GM19324 (cell line): ENCODE results near the gene EDNRA.

Experiments
- ATAC-seq: cut with Tn5 transposase; IDR thresholded peaks from one replicate; pipeline ENCODE4 v1.9.1; 2021; ENCODE audit warnings: mild to moderate bottlenecking, moderate library complexity; ENCODE audit not compliant: unreplicated experiment, low FRiP score

Gene EDNRA

DNA sequence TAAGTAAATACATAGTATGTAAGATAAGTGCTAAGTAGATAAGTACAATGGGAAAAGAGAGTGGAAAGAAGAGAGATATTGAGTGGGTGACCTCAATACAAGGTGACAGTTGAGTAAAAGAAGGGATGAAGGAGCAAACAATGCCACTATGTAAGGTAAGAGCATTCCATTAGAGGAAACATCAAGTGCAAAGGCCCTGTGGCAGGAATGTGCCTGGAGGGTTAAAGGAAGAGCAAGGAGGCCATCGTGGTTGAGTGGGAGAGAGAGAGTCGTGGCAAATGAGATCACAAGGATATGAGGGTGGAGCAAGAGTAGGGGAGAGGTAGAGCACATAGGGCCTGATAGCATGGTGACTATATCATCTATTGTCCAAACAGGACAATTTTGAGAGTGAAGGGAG, 13.4 kb downstream of the EDNRA start:
- no peak for ATAC-seq

DNA sequence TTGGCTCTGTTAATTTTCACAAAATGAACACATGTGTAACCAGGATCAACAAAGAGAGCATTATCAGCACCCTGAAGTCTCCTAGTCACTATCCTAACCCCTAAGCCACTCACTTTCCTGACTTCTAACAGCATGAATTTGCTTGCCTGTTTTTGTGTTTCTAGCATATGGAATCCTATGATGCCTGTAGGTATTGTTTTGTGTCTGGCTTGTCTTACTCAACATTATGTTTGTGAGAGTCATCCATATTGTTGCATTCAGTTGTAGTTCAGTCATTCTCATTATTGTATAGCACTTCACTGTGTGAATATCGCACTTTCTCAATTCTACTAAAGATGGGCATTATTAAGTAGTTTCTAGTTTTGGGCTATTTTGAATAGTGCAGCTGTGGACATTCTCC, 15.6 kb downstream of the EDNRA start:
- no peak for ATAC-seq

DNA sequence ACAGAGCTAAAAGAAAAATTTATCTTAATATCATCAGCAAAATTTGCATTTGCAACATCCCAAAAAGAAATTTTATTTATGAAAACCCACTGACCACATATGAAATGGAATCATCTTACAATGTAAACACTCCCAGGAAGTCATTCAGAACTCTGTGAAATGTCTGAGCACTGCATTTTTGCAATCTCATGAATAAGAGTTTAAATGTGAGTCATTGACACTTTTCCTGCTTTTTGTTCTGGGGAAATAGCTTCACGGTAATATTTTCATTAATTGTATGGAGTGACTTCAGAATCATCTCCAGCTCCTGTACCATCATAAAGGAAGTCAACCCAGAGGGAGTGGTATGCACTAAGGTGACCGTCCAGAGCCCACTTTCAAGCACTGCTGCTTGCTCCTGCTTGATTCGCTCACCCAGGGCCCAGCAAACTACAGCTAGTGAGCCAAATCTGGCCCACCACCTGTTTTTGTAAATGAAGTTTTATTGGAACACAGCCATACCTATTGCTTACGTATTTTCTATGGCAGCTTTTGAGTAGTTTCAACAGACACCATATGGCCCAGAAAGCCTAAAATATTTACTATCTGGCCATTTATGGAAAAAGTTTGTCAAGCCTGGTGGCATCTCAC, 17.2 kb downstream of the EDNRA start:
- ATAC-seq, result no peak

DNA sequence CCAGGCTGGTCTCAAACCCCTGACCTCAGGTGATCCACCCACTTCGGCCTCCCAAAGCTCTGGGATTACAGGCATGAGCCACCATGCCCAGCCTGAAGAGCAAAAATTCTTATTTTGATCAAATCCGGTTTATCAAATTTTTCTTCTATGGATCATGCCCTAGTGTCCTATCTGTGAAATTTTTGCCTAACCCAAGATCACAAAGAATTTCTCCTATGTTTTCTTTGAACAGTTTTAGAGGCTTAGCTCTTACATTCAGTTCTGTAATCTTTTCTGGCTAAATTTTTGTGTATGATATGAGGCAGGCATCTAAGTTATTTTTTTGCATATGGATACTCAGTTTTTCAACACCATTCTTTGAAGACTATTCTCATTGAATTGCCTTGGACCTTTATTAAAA, 27.4 kb downstream of the EDNRA start:
- no peak for ATAC-seq

DNA sequence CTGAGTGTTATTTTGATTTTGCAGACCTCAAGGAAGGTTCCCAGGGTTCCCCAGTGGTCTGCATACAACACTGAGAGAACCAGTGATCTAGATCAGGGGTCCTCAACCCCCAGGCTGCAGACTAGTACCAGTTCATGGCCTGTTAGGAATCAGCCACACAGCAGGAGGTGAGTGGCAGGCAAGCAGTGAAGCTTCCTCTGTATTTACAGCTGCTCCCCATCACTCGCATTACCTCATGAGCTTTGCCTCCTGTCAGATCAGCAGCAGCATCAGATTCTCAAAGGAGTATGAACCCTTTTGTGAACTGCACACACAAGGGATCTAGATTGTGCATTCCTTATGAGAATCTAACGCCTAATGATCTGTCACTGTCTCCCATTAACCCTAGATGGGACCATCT, 28.5 kb downstream of the EDNRA start:
- no peak for ATAC-seq

DNA sequence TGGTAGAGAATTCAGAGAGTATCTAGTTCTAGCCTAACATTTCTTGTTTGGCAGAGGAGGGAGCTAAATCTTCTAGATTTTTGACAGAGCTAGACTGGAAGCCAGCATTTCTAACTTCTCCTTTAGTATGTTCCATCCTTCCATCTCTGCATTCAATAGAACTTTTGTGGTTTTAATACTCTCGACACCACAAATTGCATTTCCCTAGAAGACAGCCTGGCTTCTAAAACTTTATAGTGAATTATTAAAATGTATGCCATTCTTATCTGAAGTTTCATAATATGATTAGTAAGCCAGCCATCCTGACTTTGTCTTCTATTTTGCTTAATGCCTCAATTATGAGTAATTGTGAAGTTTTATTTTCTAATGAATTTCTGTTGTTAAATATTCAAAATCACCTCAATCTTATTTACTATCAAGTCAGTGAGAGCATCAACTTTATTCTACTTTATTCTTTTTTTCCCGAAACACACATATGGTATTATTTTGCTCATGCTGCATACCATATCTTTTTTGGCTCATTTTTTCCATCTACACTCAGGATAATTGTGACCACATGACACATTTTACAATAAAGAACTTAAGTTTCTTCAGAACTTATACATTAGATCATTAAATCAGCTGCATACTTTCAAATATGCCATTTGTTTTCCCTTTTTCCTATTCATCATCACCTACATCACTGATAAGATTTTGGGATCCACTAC, 30.2 kb downstream of the EDNRA start:
- no peak for ATAC-seq

DNA sequence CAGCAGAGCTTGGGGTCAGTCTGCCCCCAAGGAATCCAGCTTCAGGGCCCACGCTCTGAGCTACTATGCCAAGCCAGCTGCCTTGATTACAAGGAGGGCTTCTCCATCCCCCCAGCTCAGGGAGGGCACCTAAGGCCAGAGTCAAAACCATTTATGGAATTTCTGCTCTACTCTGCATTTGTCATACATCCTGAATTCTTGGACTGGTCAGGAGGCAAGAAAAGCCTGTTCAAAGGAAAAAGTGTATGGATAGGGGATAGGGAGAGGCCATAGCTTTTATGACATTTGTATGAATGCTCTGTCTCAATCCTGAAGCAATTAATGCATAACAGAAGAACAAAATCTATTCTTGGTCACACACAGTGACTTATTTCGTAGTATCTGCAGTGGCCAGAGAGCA, 32.2 kb downstream of the EDNRA start:
- ATAC-seq, result no peak

DNA sequence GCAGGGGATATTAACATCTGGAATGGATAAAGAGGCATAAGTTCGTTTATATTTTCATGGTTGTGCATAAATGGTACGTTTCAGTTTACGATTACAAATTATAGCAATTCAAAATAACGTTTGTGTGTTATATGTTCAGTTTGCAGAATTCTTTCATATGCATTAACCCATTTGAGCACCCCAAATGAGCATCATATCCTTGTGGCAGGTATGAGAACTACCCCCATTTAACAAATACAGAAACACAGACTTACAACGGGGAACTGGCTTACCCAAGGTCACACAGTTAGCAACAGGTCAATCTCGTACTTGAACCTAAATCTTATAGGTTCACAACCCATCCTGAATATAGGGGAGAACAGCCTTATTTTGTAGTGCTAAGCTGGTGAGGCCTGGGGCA, 33.1 kb downstream of the EDNRA start:
- ATAC-seq, result no peak

DNA sequence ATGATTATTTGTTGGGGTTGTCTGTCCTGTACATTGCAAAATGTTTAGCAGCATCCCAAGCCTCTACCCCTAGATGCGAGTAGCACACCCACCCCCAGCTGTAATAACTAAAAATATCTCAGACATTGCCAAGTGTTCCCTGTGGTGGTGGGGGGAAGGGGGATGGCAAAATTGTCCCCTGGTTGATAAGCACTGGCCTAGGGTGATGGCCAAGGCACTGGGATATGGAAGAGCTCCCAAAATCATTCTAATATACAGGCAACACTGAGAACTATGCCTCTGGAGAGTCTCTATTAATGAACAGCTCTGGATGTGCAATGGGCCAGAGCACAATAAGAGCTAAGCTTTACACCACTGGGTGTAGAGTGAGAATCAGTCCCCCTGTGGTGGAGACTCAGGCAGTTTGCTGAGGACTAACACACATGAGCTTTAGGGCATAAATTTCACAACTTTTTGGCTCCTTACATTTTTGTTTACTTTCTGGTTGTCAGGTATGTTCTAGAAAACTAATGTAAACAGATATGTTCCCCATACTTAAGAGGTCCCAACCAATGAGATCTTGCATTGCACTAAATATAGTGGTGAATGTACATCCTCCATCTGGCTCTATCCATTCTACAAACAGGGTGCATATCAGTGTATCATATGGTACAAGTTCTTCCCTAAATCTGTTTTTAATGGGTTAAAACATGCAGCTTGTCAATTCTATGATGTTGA, 34.5 kb downstream of the EDNRA start:
- ATAC-seq, result no peak

DNA sequence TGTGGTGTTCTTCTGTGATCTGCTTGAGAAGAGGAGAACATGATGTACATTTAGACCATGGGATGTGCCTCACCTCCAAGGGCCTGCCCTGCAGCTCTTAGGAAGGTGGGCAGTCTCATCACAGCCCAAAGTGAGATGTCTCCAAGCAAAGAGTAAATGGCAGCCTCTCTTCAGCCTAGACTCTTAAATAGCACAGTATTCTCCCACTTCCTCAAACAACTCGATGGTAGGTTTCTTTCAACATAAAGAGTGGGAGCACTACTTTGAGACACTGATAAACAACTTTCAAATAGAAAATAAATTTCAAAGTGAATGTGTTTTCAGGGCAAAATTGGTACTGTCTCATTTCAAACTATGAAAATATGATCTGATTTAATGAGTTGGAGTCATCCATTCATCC, 35.2 kb downstream of the EDNRA start:
- no peak for ATAC-seq

DNA sequence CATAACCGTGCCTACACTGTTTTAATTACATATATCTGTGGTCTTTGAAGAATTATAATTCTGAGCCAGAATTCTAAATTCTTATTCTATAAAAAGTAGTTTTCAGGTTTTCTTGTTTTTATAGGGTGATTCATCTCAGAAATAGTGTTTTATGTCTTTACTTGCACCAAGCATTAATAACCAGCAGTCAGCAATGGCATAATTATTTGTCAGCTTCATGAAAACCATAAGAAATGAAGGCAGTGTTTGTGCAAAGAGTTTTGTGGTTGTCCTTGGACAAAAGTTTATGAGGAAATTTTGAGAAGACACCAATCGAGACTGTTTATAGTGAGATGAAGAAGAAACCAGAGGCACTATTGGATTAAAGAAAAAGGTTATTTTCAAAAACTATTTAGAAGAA, 37.2 kb downstream of the EDNRA start:
- ATAC-seq, result no peak

DNA sequence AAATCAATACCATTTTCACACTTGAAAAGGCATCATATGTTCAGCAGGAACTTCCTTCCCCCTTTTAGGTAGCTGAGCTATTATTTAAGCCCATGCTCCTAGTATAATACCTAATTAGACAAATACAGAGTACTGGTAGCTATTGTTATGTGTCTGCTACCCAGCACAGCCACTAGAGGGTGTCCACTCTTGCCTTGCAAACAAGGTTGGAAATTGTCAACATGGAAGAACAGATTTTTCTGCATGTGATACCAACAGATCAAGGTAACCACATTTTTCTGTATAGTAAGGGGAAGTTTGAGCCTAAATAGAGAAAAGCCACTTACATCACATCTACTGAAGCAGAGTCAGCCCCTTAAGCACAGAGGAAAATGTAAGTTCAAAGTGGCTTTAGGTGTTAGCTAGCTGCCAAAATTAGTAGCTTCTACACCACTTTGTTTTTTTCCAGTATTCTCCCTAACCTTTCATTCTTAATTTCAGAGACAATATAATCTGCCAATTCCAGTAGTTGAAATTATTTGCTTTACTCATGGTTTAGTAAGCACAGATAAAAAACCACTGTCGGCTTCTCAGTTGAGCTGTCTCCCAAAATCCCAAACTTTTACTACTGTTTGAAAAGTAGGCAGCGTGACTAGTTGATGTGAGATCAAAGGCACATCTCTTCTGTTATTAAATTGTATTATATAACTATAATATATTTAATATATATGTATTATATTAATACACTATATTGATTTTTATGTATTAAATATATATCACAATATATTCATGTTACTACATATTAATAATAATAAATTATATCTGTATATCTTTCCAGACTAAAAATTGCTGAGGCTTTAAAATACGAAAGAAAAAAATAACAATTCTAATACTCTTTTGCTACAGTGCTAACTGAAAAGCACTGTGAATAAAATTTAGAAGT, 38.2 kb downstream of the EDNRA start:
- peak; percentile 88 for ATAC-seq

DNA sequence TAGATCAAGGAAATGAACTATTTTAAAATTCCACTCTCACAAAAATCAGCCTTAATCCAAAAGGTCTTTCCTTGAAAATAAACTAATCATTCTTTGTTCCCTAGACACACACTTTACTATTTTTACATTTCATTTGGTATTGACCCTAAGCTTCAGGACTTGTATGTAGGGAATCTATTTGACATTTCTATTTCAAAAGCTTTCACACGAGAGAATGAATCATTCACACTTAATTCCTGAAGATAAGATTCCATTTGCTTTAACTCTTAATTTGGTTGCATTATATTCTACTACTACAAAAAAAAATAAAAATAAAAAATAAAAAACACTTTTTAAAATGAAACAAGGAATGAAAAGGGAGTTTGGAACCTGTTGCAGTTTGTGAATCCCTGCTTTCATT, 43.7 kb downstream of the EDNRA start:
- no peak for ATAC-seq

DNA sequence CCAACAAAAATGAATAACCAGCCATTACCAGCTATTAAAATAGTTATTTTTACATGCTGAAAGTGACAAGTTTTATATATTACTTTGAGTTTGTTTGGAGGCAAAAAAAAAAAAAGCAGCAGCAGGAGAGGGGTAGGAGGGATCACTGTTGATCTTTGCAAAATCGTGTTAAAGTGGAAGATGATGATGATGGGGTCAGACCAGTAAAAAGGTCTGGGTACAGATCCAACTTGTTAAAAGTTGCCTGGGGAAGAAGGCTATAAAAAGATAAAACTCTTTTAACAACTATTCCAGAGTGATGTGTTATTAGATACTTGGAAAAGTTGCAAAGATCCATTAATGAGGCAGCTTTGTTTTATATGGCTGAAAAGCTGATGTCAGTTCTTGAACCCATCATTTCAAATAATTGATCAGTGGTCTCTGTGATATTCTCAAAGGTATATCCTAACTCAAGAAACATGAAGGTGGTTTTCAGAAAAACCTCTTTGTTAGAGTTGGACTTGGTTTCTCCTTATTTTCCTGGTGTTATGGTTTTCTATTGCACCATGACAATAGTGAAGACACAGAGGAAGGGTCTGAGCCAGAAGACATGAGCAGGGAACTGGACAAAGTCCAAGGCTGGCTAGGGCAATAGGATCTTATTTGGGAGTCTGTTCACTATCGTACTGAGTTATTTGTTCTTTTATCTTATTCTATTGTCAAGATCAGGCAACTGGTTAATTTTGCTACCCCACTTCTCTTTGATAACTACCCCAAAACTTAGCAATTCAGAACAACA, 44.8 kb downstream of the EDNRA start:
- no peak for ATAC-seq

DNA sequence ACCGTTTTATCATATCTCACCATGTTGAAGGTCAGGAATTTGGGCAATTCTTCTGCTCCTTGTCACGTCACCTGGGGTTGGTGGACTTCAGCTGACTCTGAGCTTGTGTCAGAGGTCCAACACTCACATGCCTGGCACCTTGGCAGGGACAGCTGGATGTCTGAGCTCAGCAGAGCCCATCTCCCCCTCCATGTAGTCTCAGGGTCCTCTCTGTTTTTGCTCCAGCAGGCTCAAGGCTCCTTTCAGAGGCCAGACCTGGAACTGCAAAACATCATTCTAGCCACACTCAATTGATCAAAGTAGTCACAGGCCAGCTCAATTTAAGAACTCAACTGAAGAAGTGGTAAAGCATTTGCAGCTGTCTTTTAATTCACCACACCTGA, 45.4 kb downstream of the EDNRA start:
- no peak for ATAC-seq

DNA sequence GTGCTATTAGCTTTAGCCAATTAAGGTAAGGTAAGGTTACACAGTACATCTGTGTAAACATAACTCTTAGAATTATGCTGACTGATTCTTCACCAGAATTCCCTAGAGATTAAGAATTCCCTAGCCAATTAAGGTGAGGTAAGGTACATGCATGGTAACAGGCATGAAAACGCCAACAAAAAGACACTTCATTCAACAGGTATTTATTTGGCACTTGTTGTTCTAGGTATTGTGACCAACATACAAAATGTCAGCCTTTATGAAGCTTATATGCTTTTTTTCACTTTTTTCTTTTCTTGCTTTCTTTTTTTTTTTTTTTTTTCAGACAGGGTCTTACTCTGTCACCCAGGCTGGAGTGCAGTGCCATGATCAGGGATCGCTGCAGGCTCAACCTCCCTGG, 47.2 kb downstream of the EDNRA start:
- ATAC-seq, result no peak

DNA sequence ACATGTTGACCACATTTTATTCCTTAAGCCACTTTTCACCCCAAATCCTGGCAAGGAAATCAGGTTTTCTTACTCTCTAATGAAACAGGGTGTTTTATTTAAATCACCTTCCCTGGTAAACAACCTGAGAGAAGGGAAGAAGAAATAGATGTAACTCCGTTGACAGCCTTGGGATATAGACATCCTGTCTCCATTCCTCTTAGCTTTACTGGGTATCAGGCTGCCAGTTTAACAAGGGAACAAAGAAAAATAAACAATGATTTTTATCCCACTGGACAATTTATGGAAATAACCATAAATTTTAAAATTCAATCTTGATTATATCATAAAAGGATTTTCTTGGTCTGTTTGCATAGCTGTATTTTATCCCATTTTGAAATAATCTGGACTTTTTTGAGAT, 49.2 kb downstream of the EDNRA start:
- ATAC-seq, result no peak

DNA sequence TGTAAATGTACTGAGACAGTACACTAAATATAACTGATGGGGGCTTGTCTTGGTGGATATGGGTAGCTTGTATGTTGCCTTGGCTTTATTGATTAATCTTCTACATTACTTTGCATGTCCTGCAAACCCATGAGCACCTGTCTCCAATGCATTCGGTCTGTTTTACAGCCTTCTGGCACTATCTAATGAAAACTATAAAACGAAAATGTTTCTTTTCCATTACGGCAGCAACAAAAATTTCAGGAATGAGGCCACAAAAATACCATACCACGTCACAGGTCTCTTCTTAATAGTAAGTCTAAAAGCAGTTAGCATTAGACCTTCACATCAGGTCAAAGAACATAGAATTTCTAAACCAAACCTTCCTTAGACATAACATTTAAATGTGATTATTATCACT, 49.8 kb downstream of the EDNRA start:
- no peak for ATAC-seq

DNA sequence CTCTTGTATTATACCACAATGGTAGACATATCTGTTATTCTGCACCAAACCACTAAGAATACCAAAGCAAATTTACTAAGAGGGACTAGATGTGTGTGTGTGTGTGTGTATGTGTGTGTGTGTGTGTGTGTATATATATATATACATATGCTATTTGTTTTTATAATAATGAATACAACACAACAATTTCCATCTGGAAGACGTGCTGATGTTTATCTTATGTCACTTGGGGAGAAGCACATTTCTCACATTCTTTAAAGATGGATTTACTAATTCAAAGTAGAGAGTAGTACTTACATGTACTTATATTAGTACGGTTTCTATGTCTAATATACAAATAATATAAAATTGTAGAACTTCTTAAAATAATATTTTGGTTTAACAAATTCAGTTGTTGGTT, 52.0 kb downstream of the EDNRA start:
- ATAC-seq, result no peak

DNA sequence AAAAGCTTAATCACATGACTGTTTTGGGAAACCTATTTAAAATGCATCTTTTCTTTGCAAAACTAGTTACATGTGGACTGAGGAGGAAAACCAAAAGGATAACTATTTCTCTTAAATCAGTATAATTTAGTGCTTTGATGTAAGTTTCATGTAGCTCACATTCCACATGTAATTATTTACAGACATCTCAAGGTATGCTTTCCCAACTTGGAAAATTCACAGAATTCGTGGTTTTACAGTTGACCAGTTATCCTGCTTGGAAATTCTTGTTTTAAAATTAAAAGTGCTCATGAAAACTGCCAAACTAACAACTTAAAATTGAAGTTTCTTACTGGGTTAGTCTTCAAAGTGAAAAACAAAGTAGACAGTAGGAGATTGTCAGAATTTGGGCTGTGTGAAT, 52.4 kb downstream of the EDNRA start:
- ATAC-seq, result no peak
